ENCODE results near the gene HNRNPDL. TPM values are rescaled to one million over a fixed set of nuclear protein-coding genes. Genes with fewer than 3 reads are reported as not detected.
"Not testable (repeated sequence)": the region's sequence is repeated elsewhere in the genome, so short reads cannot be mapped to it uniquely, and the experiment has no call there.

HNRNPDL gene
- total RNA-seq = 310 TPM

GRCh38 chr4:82430193-82430963 is at the start of gene HNRNPDL, which contains the start of gene ENOPH1:
Gene HNRNPDL, minus strand, starts transcription at chr4:82430462. Its CDS starts 772 bp downstream, at chr4:82429690.
Gene ENOPH1, plus strand, starts transcription at chr4:82430590. Its CDS starts 240 bp downstream, at chr4:82430830.
- DNase-seq (ENCODE audit: low spot score) = peak; percentile 98

DNA sequence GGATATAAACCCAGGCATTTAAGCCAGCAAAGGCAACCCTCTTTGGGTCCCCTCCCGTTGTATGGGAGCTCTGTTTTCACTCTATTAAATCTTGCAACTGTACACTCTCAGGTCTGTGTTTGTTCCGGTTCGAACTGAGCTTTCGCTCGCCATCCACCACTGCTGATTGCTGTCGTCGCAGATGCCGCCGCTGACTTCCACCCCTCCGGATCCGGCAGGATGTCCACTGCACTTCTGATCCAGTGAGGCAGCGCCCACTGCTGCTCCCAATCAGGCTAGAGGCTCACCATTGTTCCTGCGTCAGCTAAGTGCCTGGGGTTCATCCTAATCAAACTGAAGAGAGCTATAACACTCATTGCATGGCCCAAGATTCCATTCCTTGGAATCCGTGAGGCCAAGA is 49.3 kb upstream of the HNRNPDL start:
- DNase-seq (ENCODE audit: low spot score) = no peak

DNA sequence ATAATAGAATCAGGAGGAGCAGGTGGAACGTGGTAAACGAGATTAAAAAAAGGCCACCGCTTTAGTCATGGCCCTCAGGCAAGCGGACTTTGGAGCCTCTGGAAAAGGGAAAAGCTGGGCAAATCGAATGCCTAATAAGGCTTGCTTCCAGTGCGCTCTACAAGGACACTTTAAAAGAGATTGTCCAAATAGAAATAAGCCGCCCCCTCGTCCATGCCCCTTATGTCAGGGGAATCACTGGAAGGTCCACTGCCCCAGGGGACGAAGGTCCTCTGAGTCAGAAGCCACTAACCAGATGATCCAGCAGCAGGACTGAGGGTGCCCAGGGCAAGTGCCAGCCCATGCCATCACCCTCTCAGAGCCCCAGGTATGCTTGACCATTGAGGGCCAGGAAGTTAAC is 47.2 kb upstream of the HNRNPDL start:
- not testable (repeated sequence) for DNase-seq (ENCODE audit: low spot score)

- DNase-seq (ENCODE audit: low spot score) = not testable (repeated sequence)
These were observed 45.7 kb upstream of the HNRNPDL start for GRCh38 chr4:82475931-82476330.

DNA sequence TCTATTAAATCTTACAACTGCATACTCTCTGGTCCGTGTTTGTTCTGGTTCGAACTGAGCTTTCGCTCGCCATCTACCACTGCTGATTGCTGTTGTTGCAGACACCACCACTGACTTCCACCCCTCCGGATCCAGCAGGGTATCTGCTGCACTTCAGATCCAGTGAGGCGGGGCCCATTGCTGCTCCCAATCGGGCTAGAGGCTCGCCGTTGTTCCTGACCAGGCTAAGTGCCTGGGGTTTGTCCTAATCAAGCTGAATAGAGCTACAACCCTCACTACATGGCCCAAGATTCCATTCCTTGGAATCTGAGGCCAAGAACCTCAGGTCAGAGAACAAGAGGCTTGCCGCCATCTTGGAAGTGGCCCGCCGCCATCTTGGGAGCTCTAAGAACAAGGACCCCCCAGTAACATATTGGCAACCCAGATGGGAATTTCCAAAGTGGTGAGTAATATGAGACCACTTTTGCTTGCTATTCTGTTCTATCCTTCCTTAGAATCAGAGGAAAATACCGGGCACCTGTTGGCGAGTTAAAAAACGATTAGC is 43.4 kb upstream of the HNRNPDL start:
- no peak for DNase-seq (ENCODE audit: low spot score)

DNA sequence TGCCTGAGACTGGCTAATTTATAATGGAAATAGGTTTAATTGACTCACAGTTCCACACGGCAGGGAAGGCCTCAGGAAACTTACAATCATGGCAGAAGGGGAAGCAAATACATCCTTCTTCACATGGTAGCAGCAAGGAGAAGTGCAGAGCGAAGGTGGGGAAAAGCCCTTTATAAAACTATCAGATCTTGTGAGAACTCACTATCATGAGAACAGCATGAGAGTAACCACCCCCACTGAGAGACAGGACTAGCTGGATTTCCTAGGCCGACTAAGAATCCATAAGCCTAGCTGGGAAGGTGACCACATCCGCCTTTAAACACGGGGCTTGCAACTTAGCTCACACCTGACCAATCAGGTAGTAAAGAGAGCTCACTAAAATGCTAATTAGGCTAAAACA is 42.8 kb upstream of the HNRNPDL start:
- DNase-seq (ENCODE audit: low spot score) = not testable (repeated sequence)

DNA sequence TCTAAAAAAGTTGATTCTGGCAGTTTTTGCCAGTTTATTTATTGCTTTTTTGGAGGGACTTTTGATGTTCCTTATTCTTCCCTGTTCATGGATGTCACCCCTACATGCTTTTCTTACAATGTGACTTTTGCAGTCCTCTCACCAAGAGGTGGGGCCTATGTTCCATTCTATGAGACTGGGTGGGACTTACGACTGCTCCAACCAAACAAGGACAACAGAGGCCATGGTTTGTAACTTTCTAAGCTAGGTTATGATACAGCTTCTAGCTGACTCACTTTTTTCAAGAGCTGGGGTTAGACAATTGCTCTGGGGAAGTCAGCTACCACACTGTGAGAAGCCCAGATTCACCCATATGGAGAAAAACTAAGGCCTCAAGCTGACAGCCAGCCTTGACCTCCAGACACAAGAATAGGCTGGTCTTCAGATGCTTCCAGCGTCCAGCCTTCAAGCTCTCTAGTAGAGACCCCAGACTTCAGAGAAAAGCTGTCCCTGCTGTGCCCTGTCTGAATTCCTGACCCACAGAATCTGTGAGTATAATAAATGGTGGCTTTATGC is 39.6 kb upstream of the HNRNPDL start:
- DNase-seq (ENCODE audit: low spot score) = no peak

DNA sequence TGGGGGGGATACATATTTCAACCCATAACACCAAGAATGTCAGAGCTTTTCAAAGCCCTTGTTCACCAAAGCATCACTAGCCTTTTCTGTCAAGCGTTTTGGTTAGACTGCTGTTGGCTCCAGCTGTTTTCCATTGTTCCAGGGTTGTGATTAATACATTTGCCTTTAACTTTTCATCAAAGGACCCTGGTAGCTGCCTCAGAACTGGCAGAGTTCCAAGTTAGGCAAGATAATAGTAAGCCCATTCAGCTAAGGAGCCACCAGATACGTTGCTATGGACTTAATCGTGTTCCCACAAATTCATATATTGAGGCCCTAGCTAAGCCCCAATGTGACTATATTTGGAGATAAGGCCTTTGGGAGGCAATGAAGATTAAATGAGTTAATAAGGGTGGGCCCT is 37.2 kb upstream of the HNRNPDL start:
- no peak for DNase-seq (ENCODE audit: low spot score)

- no peak for DNase-seq (ENCODE audit: low spot score)
These were observed 33.0 kb upstream of the HNRNPDL start for GRCh38 chr4:82463221-82463620.

DNA sequence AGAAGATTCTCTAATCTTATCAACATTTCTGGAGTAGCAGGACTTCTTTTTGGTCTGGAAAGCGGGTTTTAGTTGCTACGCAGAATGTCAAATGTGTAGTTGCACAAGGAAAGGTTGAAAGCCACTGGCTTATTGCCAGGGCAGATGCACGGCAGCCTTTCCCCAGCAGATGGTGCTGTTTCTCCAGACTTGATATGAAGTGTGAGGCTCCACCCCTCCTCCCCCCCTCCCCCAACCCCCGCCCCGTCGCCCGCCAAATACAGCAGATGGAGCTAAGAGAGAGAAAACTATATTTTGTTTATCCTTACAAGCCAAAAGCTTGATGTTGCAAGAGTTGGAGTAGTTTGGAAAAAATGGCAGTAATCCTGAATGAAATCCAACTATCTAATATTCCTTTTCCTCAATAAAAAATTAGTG is 32.2 kb upstream of the HNRNPDL start:
- peak; percentile 92 for DNase-seq (ENCODE audit: low spot score)

GRCh38 chr4:82461710-82462109 is 31.4 kb upstream of the HNRNPDL start:
- no peak for DNase-seq (ENCODE audit: low spot score)

GRCh38 chr4:82458729-82459128 is 28.5 kb upstream of the HNRNPDL start:
- DNase-seq (ENCODE audit: low spot score) = no peak

DNA sequence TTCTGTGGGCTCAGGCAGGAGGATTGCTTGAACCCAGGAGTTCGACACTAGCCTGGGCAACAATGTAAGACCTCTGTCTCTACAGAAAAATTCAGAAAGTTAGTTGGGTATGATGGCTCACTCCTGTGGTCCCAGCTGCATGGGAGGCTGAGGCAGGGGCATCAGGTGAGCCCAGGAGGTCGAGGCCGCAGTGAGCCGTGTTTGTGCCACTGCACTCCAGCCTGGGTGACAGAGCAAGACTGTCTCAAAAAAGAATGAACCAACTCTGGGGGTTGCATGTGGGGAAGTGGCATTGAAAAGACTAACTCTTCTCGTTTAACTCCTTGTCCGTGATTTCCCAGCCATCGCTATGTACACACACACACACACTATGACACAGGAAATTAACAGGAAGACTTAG is 27.0 kb upstream of the HNRNPDL start:
- DNase-seq (ENCODE audit: low spot score) = no peak

DNA sequence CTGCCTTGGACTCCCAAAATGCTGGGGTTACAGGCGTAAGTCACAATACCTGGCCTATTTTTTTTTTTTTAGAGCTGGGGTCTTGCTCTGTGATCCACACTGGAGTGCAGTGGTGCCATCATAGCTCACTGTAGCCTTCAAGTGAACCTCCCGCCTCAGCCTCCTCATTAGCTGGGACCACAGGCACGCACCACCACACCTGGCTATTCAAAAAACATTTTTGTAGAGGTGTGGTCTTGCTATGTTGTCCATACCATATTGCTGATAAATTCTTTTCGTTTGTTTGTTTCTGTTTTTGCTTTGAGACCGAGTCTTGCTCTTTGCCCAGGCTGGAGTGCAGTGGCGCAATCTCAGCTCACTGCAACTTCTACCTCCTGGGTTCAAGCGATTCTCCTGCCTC is 21.8 kb upstream of the HNRNPDL start:
- no peak for DNase-seq (ENCODE audit: low spot score)

DNA sequence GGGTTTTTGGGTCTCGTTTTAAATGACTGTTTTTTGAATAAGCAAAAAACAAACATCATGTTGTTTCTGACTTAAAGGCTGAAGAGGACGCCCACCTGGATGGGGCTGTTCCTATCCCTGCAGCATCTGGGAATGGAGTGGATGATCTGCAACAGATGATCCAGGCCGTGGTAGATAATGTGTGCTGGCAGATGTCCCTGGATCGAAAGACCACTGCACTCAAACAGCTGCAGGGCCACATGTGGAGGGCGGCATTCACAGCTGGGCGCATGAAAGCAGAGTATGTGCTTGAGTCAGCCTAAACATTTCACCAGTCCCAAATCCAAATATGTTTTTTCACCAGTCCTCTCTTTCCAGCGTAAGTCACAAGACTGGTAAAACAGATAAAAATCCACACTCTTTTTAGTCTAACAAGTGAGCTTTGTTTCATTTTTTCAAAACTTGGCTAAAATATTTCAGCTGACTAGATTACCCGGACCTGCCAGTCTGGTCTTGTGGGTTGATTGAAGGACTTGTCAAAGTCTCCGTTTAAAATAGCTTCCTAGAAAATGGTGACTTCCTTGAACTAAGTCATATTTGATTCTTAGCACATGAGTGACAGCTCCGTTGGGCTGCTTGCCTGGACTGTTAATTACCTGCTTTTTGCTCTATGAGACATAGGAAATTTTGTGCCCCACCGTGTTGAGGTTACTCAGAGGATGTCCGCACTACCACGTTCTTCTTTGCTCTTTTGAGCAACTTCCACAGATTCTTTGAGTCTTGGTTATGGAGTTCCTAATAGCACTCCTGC is 20.9 kb upstream of the HNRNPDL start:
- DNase-seq (ENCODE audit: low spot score) = no peak

- no peak for DNase-seq (ENCODE audit: low spot score)
These were observed 17.6 kb upstream of the HNRNPDL start for GRCh38 chr4:82447886-82448285.

DNA sequence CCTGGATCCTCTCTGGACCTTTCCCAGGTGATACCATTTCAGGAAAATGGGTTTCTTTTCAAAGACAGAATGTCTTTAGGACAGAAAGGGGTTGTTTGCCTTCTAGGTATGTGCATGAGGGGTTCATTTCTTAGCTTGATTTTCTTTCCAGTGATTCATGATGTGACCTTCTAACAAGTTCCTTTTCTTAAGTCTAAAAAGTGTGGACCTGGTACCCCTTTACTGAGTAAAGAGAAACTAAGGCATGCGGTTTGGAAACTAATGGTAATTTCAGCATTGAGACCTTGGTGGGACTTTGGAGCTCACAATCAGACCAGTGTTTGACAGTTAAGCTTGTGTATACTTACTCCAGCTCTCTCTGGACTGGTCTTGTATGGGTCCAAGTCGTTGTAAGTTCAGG is 8.8 kb upstream of the HNRNPDL start:
- no peak for DNase-seq (ENCODE audit: low spot score)

- no peak for DNase-seq (ENCODE audit: low spot score)
These were observed 7.2 kb upstream of the HNRNPDL start for GRCh38 chr4:82437285-82438005.

GRCh38 chr4:82436780-82437179 is 6.5 kb upstream of the HNRNPDL start:
- DNase-seq (ENCODE audit: low spot score) = no peak

DNA sequence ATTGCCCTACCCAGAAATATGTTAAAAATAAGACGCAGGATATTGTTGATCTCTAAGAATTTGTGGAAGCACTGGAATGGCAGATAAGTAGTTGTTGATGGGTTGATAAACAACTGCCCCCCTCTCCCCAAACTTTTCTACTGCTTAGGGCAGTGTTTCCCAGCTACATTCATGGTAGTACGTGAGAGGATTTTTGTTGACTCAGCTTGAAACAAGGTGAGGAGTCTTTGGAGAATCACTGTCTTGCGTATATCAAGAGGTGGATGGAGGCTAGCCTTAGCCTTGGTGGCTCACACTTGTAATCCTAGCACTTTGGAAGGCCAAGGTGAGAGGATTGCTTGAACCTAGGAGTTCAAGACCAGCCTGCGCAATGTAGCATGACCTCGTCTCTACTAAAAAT is 5.9 kb upstream of the HNRNPDL start:
- DNase-seq (ENCODE audit: low spot score) = no peak

GRCh38 chr4:82434949-82435348 is 4.7 kb upstream of the HNRNPDL start:
- no peak for DNase-seq (ENCODE audit: low spot score)

DNA sequence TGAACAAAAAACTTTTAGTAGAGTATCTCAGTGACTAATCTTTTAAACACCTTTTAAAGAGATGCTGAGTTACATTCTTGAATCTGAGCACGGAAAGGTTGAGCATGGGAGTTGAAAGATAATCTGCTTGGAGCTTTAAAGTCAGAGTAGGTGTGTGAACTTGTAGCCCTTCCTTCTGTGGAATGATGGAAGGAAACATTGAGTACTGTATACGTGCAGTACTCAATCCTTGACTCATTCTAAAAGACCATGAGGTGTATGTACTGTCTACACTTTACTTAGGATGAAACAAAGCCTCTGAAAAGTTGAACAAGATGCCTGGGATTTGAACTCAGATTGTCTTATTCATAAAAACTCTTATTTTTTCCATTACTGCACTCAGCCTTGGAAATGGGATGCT is 3.5 kb upstream of the HNRNPDL start:
- DNase-seq (ENCODE audit: low spot score) = no peak

All from ureter (tissue), 1 donor.